ENCODE data around the gene HSPG2. TPM values are rescaled to one million over a fixed set of nuclear protein-coding genes. Genes with fewer than 3 reads are reported as not detected.

The HSPG2 gene
- total and polyA plus RNA-seq, 2 donors, result 242 to 514 TPM

Other genes with a start within 250 kb of the HSPG2 start
- 97.1 TPM for gene USP48, start 154.2 kb downstream of the HSPG2 start, total RNA-seq
- gene USP48, start 154.2 kb downstream of the HSPG2 start, polyA plus RNA-seq, result 25.1 TPM
- gene LDLRAD2, start 125.0 kb downstream of the HSPG2 start, total RNA-seq, result 0.63 TPM
- 7.1 TPM for gene LDLRAD2, start 125.0 kb downstream of the HSPG2 start, polyA plus RNA-seq
- not detected for gene CELA3B, start 39.7 kb upstream of the HSPG2 start, total RNA-seq
- gene CELA3B, start 39.7 kb upstream of the HSPG2 start, polyA plus RNA-seq, result 0.49 TPM
- not detected for gene CELA3A, start 64.3 kb upstream of the HSPG2 start, total RNA-seq
- gene CELA3A, start 64.3 kb upstream of the HSPG2 start, polyA plus RNA-seq, result 2.0 TPM
- gene CDC42, start 115.4 kb upstream of the HSPG2 start, total RNA-seq, result 493 TPM
- gene CDC42, start 115.4 kb upstream of the HSPG2 start, polyA plus RNA-seq, result 167 TPM
- gene WNT4, start 205.8 kb upstream of the HSPG2 start, total RNA-seq, result 3.0 TPM
- gene WNT4, start 205.8 kb upstream of the HSPG2 start, polyA plus RNA-seq, result 3.9 TPM